ENCODE results near the gene TEAD1.

- no peak for TF ChIP-seq CTCF (IDR thresholded peaks at IDR 0.05 in 4 of 5, conservative IDR thresholded peaks at IDR 0.05 in 1 of 5)
- no peak for TF ChIP-seq POLR2A (IDR thresholded peaks at IDR 0.05)
Observed at GRCh38 chr11:12983336-12983735, 309.1 kb downstream of the TEAD1 start.

Measured in gastrocnemius medialis (tissue), 4 donors.